Measurements from ENCODE around the gene ZNF592. TPM values are rescaled to one million over a fixed set of nuclear protein-coding genes. Genes with fewer than 3 reads are reported as not detected.

Gene ZNF592
- total RNA-seq, 1 donor from 2014 or later, result 42.3 TPM

DNA sequence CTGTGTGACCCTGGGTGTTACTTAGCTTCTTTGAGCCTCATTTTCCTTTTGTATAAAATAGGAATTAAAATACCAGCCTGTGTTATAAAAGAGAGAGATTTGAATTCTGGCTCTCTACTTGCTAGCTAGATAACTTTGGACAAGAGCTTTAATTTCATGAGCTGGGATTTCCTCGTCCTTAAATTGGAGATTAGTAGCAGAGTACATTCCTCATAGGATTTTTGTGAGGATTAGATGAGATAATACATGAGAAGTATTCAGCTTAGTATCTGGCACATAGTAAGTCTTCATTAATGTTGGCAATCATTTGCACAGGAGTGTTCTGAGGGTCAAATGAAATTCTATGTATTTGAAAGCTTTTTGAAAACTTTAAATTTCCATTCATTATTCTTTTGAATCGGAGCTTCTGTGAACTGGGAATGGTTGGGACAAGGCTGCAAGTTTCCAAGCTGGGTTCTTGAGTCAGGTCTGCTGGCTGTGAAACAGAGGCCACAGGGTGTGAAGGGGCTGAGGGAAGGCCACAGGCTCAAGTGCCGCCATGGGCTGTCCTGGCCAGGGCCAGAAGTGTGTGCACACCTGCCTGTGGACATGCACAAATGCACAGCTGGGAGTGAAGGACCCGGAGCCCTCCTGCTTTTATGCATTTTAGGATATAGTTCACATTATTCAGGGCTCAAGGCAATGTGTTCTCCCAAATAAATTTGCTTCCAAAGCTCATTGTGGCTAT, 86.0 kb downstream of the ZNF592 start:
- H3K4me1 Mint-ChIP-seq (ENCODE audit: low read depth, unreplicated experiment), result peaks cover 14% of the 10 kb centered on the region
- peaks cover 7% of the 10 kb centered on the region for H3K27me3 Mint-ChIP-seq (ENCODE audit: unreplicated experiment)
- H3K4me3 Mint-ChIP-seq (ENCODE audit: unreplicated experiment), result no peak overlapping the region
- H3K9me3 Mint-ChIP-seq (ENCODE audit: unreplicated experiment), result no peaks in the 10 kb centered on the region
- no peak for DNase-seq
- H3K27ac Mint-ChIP-seq (ENCODE audit: unreplicated experiment), result no peak overlapping the region
- H3K36me3 Mint-ChIP-seq (ENCODE audit: unreplicated experiment), result peaks cover 9% of the 10 kb centered on the region
- TF ChIP-seq, protein P1, sequence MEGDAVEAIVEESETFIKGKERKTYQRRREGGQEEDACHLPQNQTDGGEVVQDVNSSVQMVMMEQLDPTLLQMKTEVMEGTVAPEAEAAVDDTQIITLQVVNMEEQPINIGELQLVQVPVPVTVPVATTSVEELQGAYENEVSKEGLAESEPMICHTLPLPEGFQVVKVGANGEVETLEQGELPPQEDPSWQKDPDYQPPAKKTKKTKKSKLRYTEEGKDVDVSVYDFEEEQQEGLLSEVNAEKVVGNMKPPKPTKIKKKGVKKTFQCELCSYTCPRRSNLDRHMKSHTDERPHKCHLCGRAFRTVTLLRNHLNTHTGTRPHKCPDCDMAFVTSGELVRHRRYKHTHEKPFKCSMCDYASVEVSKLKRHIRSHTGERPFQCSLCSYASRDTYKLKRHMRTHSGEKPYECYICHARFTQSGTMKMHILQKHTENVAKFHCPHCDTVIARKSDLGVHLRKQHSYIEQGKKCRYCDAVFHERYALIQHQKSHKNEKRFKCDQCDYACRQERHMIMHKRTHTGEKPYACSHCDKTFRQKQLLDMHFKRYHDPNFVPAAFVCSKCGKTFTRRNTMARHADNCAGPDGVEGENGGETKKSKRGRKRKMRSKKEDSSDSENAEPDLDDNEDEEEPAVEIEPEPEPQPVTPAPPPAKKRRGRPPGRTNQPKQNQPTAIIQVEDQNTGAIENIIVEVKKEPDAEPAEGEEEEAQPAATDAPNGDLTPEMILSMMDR (IDR thresholded peaks at IDR 0.05; ENCODE audit: partially characterized antibody, unreplicated experiment), result no peak

DNA sequence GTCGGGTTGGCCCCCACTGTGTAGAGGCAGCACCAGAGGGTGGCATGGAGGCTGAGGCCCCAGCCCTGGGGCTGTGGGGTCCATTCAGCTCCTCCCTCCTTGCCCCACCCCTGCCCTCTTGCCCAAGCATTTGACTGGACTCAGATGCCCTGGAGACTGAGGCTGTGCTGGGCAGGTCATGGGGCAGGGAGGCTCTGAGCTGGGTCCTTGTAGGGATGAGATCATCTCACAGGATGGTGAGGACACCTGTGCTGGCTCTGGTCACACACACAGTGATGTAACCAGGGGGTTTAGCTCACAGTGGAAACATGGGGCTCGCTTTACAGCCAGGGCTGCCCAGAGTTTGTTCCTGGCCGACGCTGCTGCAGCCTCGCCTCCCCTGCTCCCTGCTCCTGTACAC, 86.6 kb downstream of the ZNF592 start:
- Mint-ChIP-seq H3K4me3 (ENCODE audit: unreplicated experiment) (no peak overlapping the region), H3K27me3 (ENCODE audit: unreplicated experiment) (peaks cover 7% of the 10 kb centered on the region), H3K36me3 (ENCODE audit: unreplicated experiment) (peaks cover 9% of the 10 kb centered on the region), H3K9me3 (ENCODE audit: unreplicated experiment) (no peaks in the 10 kb centered on the region), H3K27ac (ENCODE audit: unreplicated experiment) (peak overlapping the region; percentile 70), H3K4me1 (ENCODE audit: low read depth, unreplicated experiment) (peaks cover 14% of the 10 kb centered on the region)
- TF ChIP-seq, protein P1 (IDR thresholded peaks at IDR 0.05; ENCODE audit: partially characterized antibody, unreplicated experiment), result no peak
- no peak for DNase-seq

DNA sequence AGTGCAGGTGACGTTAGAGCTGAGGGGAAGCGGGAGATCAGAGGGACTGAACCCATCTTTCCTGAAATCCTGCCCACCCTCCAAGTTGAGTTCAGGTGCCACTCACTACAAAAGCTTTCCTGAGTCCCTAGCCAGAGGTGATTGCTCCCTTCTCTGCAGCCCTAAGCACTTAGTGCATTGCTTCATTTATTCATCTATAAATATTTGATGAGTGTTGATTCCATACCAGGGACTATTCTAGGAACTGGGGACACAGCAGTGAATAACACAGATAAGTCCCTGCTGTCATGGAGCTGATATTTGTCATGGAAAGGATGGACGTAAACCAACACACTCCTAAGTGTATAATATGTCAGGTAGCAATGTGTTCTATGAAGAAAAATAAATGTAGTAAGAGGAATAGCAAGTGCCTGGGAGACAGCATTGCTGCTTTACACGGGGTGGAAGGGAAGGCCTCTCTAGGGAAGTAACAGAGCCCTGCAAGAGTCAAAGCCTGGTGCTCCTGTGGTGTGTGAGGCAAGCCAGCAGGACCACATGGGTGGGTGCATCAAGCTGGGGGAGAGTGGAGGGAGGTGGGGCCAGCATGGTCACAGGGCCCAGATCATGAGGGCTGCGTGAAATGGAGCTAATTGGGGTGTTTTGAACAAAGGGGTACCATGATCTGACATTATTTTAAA, 87.4 kb downstream of the ZNF592 start:
- Mint-ChIP-seq H3K27ac (ENCODE audit: unreplicated experiment) (peak overlapping the region; percentile 90), H3K4me3 (ENCODE audit: unreplicated experiment) (peak overlapping the region; percentile 64), H3K4me1 (ENCODE audit: low read depth, unreplicated experiment) (peaks cover 14% of the 10 kb centered on the region), H3K27me3 (ENCODE audit: unreplicated experiment) (peaks cover 7% of the 10 kb centered on the region), H3K36me3 (ENCODE audit: unreplicated experiment) (peaks cover 9% of the 10 kb centered on the region), H3K9me3 (ENCODE audit: unreplicated experiment) (no peaks in the 10 kb centered on the region)
- no peak for DNase-seq
- TF ChIP-seq, protein P1 (IDR thresholded peaks at IDR 0.05; ENCODE audit: partially characterized antibody, unreplicated experiment), result no peak

DNA sequence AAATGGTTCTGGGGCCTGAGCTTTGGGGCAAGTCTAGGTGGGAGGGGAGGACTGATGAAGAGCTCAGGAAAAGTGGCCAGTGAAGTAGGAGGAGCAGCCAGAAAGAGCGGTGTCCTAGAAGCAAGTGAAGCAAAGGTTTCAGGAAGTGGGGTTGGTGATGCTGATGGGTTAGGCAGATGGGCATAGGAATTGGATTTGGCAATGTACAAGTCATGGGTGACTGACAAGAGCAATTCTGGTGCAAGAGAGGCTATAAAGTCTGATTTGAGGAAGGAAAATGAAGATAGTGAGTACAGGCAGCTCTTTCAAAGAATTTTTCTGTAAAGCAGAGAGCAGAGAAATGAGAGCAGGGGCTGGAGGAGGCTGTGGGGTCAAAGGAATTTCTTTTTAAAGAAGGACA, 88.5 kb downstream of the ZNF592 start:
- H3K4me3 Mint-ChIP-seq (ENCODE audit: unreplicated experiment), result no peak overlapping the region
- no peak for DNase-seq
- peaks cover 7% of the 10 kb centered on the region for H3K27me3 Mint-ChIP-seq (ENCODE audit: unreplicated experiment)
- H3K27ac Mint-ChIP-seq (ENCODE audit: unreplicated experiment), result no peak overlapping the region
- peaks cover 19% of the 10 kb centered on the region for H3K4me1 Mint-ChIP-seq (ENCODE audit: low read depth, unreplicated experiment)
- TF ChIP-seq, protein P1 (IDR thresholded peaks at IDR 0.05; ENCODE audit: partially characterized antibody, unreplicated experiment), result no peak
- peaks cover 9% of the 10 kb centered on the region for H3K36me3 Mint-ChIP-seq (ENCODE audit: unreplicated experiment)
- no peaks in the 10 kb centered on the region for H3K9me3 Mint-ChIP-seq (ENCODE audit: unreplicated experiment)

DNA sequence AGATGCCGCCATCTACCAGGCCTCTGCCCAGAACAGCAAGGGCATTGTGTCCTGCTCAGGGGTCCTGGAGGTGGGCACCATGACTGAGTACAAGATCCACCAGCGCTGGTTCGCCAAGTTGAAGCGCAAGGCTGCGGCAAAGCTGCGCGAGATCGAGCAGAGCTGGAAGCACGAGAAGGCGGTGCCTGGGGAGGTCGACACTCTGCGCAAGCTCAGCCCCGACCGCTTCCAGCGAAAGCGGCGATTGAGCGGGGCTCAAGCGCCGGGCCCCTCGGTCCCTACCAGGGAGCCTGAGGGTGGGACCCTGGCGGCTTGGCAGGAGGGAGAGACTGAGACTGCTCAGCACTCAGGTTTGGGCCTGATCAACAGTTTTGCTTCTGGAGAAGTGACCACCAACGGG, 91.3 kb downstream of the ZNF592 start:
- no peak overlapping the region for H3K4me3 Mint-ChIP-seq (ENCODE audit: unreplicated experiment)
- peaks cover 4% of the 10 kb centered on the region for H3K27me3 Mint-ChIP-seq (ENCODE audit: unreplicated experiment)
- no peak for DNase-seq
- TF ChIP-seq, protein P1 (IDR thresholded peaks at IDR 0.05; ENCODE audit: partially characterized antibody, unreplicated experiment), result no peak
- no peak overlapping the region for H3K27ac Mint-ChIP-seq (ENCODE audit: unreplicated experiment)
- peaks cover 19% of the 10 kb centered on the region for H3K4me1 Mint-ChIP-seq (ENCODE audit: low read depth, unreplicated experiment)
- H3K36me3 Mint-ChIP-seq (ENCODE audit: unreplicated experiment), result no peaks in the 10 kb centered on the region
- H3K9me3 Mint-ChIP-seq (ENCODE audit: unreplicated experiment), result no peaks in the 10 kb centered on the region
